ENCODE measurements around the gene DAZ3.
"Not testable (repeated sequence)": the region's sequence is repeated elsewhere in the genome, so short reads cannot be mapped to it uniquely, and the experiment has no call there.

Gene DAZ3, protein sequence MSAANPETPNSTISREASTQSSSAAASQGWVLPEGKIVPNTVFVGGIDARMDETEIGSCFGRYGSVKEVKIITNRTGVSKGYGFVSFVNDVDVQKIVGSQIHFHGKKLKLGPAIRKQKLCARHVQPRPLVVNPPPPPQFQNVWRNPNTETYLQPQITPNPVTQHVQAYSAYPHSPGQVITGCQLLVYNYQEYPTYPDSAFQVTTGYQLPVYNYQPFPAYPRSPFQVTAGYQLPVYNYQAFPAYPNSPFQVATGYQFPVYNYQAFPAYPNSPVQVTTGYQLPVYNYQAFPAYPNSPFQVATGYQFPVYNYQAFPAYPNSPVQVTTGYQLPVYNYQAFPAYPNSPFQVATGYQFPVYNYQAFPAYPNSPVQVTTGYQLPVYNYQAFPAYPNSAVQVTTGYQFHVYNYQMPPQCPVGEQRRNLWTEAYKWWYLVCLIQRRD

GRCh38 chrY:24813293-24813692 is at the start of gene DAZ3:
DAZ3 (minus strand) TSS chrY:24813393; CDS start chrY:24813185, 208 bp downstream.
- not testable (repeated sequence) for H3K27me3 ChIP-seq (ENCODE audit: control insufficient read depth, insufficient read depth, low read length); H3K36me3 ChIP-seq (ENCODE audit: control insufficient read depth, insufficient read depth, low read length); H3K4me1 ChIP-seq (ENCODE audit: control insufficient read depth, insufficient read depth, low read length); H3K4me3 ChIP-seq (ENCODE audit: low read depth, low read length); H3K9me3 ChIP-seq (ENCODE audit: control insufficient read depth, insufficient read depth, low read length); H3K9ac ChIP-seq (ENCODE audit: low read depth, low read length)

DNA sequence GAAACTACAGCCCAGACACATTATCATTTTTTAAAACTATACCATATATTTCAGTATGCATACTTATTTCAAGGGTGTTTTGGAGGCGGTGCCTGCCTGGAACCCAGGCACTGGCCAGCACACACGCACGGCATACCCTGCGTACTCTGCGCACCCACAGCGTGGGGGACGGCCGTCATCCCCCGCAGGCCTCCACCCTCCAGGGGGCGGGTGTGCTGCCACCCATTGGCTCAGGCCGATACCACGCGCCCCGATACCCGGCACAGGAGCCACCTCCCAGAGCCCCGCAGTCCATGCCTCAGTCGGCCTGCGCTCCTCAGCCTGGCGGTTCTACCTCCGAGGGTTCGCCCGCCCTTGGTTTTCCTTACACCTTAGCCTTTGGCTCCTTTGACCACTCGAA is 20.4 kb upstream of the DAZ3 start, which contains the start of gene DAZ4:
Gene DAZ4 (plus strand): TSS at position 301 of the 400 bp plus-strand sequence. CDS start 208 bp downstream, outside the sequence.
- not testable (repeated sequence) for H3K27me3 ChIP-seq (ENCODE audit: control insufficient read depth, insufficient read depth, low read length); H3K4me1 ChIP-seq (ENCODE audit: control insufficient read depth, insufficient read depth, low read length); H3K9ac ChIP-seq (ENCODE audit: low read depth, low read length); H3K9me3 ChIP-seq (ENCODE audit: control insufficient read depth, insufficient read depth, low read length); H3K4me3 ChIP-seq (ENCODE audit: low read depth, low read length); H3K36me3 ChIP-seq (ENCODE audit: control insufficient read depth, insufficient read depth, low read length)

- H3K9ac ChIP-seq (ENCODE audit: low read depth, low read length); H3K9me3 ChIP-seq (ENCODE audit: control insufficient read depth, insufficient read depth, low read length); H3K4me3 ChIP-seq (ENCODE audit: low read depth, low read length); H3K36me3 ChIP-seq (ENCODE audit: control insufficient read depth, insufficient read depth, low read length); H3K27me3 ChIP-seq (ENCODE audit: control insufficient read depth, insufficient read depth, low read length); H3K4me1 ChIP-seq (ENCODE audit: control insufficient read depth, insufficient read depth, low read length): not testable (repeated sequence)
Observed at GRCh38 chrY:24825069-24825468, 11.9 kb upstream of the DAZ3 start.

DNA sequence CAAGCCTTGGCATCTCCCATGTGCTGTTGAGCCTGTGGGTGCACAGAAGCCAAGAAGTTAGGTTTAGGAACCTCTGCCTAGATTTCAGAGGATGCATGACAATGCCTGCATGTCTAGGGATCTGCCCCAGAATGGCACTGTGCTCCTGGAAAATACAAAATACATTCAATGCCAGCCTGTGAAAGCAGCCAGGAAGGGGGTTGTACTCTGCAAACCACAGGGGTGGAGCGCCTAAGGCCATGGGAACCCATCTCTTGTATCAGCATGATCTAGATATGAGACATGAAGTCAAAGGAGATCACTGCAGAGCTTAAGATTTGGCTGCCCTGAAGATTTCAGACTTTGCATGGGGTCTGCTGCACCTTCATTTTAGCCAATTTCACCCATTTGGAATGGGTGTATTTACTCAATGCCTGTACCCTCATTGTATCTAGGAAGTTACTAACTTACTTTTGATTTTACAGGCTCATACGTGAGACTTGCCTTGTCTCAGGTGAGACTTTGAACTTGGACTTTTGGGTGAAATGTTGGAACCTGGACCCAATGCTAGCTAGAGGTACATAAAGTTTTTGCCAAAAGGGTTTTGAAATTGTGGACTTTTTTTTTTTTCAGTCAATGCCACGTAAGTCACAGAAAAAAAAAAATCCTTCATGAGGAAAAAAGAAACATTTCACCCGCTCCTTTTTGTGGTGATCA is 11.1 kb upstream of the DAZ3 start:
- not testable (repeated sequence) for H3K9ac ChIP-seq (ENCODE audit: low read depth, low read length); H3K4me1 ChIP-seq (ENCODE audit: control insufficient read depth, insufficient read depth, low read length); H3K4me3 ChIP-seq (ENCODE audit: low read depth, low read length); H3K27me3 ChIP-seq (ENCODE audit: control insufficient read depth, insufficient read depth, low read length); H3K36me3 ChIP-seq (ENCODE audit: control insufficient read depth, insufficient read depth, low read length); H3K9me3 ChIP-seq (ENCODE audit: control insufficient read depth, insufficient read depth, low read length)

DNA sequence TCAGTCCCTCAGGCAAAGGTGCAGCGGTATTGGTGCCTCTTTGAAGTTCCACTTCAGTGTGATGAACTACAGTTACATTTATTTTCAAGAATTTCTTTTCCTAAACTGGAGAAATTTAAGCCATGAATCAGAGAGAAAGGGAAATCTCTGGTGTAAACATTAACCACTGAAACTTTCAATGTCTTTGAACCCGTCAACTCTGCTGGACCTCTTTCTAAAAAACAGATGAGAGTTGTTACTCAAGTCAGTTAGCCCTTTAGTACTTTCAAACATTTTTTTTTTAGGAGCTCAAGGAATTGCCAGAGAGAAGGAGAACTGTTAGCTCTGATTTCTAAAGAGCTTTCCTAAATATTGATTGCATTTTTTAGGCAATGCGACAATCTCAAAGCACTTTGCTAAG is 8.6 kb upstream of the DAZ3 start:
- H3K9me3 ChIP-seq (ENCODE audit: control insufficient read depth, insufficient read depth, low read length); H3K36me3 ChIP-seq (ENCODE audit: control insufficient read depth, insufficient read depth, low read length): not testable (repeated sequence)

More for the DNA sequence above, 8.6 kb upstream of the DAZ3 start:
- H3K27me3 ChIP-seq (ENCODE audit: control insufficient read depth, insufficient read depth, low read length); H3K4me1 ChIP-seq (ENCODE audit: control insufficient read depth, insufficient read depth, low read length); H3K4me3 ChIP-seq (ENCODE audit: low read depth, low read length); H3K9ac ChIP-seq (ENCODE audit: low read depth, low read length): not testable (repeated sequence)
